ENCODE data around the gene KCNK16. TPM values are rescaled to one million over a fixed set of nuclear protein-coding genes. Genes with fewer than 3 reads are reported as not detected.

Gene KCNK16
- total and polyA plus RNA-seq, 2 experiments from 2014 or later: not detected

GRCh38 chr6:39266782-39267355 lies 55.6 kb downstream of the KCNK16 start:
- Histone ChIP-seq H3K79me2 (ENCODE audit: insufficient read depth) (no peaks in the 10 kb centered on the region), H3K27ac (no peak overlapping the region), H3F3A (ENCODE audit: insufficient read depth) (no peaks in the 10 kb centered on the region), H3K9me2 (ENCODE audit: insufficient read depth) (no peaks in the 10 kb centered on the region), H4K20me1 (ENCODE audit: insufficient read depth) (no peaks in the 10 kb centered on the region), H3K4me3 (no peak overlapping the region), H3K9me3 (ENCODE audit: low read depth) (no peaks in the 10 kb centered on the region), H2AFZ (no peak overlapping the region), H3K27me3 (replicated peaks; ENCODE audit: insufficient read depth) (no peaks in the 10 kb centered on the region; the same call in 1 of the 2 replicates), H3K9ac (no peak overlapping the region), H3K4me1 (ENCODE audit: insufficient read depth) (no peaks in the 10 kb centered on the region), H3K36me3 (ENCODE audit: low read depth) (no peaks in the 10 kb centered on the region), H3K4me2 (ENCODE audit: unreplicated experiment) (no peak overlapping the region)
- DNase-seq: no peak
- WGBS, 2 experiments (ENCODE audit: low coverage in 1 of 2, low lambda C conversion rate in 2 of 2, missing lambda C conversion rate in 2 of 2): 51% methylated on average over 5 of the region's 5 CpGs
- in situ Hi-C loops (cut with MboI): no loop called here
- TF ChIP-seq EZH2phosphoT487 (IDR thresholded peaks at IDR 0.05; ENCODE audit: insufficient read depth, low read depth) (no peak), EZH2 (IDR thresholded peaks at IDR 0.05; ENCODE audit: insufficient read depth, poor library complexity, severe bottlenecking) (no peak)

- no peak overlapping the region for H3K9ac ChIP-seq
- H3K4me3 ChIP-seq: no peak overlapping the region
- DNase-seq: no peak
- no peak overlapping the region for H2AFZ ChIP-seq
- H3K9me3 ChIP-seq (ENCODE audit: low read depth): no peaks in the 10 kb centered on the region
- H3F3A ChIP-seq (ENCODE audit: insufficient read depth): no peaks in the 10 kb centered on the region
- TF ChIP-seq EZH2 (IDR thresholded peaks at IDR 0.05; ENCODE audit: insufficient read depth, poor library complexity, severe bottlenecking) (no peak), EZH2phosphoT487 (IDR thresholded peaks at IDR 0.05; ENCODE audit: insufficient read depth, low read depth) (no peak)
- H4K20me1 ChIP-seq (ENCODE audit: insufficient read depth): no peaks in the 10 kb centered on the region
- no peaks in the 10 kb centered on the region for H3K36me3 ChIP-seq (ENCODE audit: low read depth)
- H3K27ac ChIP-seq: no peak overlapping the region
- H3K4me1 ChIP-seq (ENCODE audit: insufficient read depth): no peaks in the 10 kb centered on the region
- 27 to 39% methylated on average over 2 of the region's 2 CpGs for WGBS, 2 experiments (ENCODE audit: low coverage in 1 of 2, low lambda C conversion rate in 2 of 2, missing lambda C conversion rate in 2 of 2)
- no peaks in the 10 kb centered on the region for H3K79me2 ChIP-seq (ENCODE audit: insufficient read depth)
- H3K9me2 ChIP-seq (ENCODE audit: insufficient read depth): no peaks in the 10 kb centered on the region
- H3K4me2 ChIP-seq (ENCODE audit: unreplicated experiment): no peak overlapping the region
- in situ Hi-C loops (cut with MboI): no loop called here
- H3K27me3 ChIP-seq (replicated peaks; ENCODE audit: insufficient read depth): no peaks in the 10 kb centered on the region; the same call in 1 of the 2 replicates
Observed at GRCh38 chr6:39266375-39266774, 56.1 kb downstream of the KCNK16 start.

Other genes with a start within 250 kb of the KCNK16 start
- 17.2 and 20.2 TPM in 2 replicates for gene SAYSD1, start 207.5 kb downstream of the KCNK16 start, total RNA-seq (2014; rRNA removed; shearing (Covaris generic))
- gene SAYSD1, start 207.5 kb downstream of the KCNK16 start, polyA plus RNA-seq (2016; fragmentation: Nextera tagmentation; extraction: Ambion mirVana): 14.4 and 15.0 TPM in 2 replicates
- not detected in 2 replicates for gene KCNK5, start 93.2 kb downstream of the KCNK16 start, total RNA-seq (2014; rRNA removed; shearing (Covaris generic))
- gene KCNK5, start 93.2 kb downstream of the KCNK16 start, polyA plus RNA-seq (2016; fragmentation: Nextera tagmentation; extraction: Ambion mirVana): not detected in 2 replicates
- not detected in 2 replicates for gene KCNK17, start 8.3 kb downstream of the KCNK16 start, total RNA-seq (2014; rRNA removed; shearing (Covaris generic))
- not detected in 2 replicates for gene KCNK17, start 8.3 kb downstream of the KCNK16 start, polyA plus RNA-seq (2016; fragmentation: Nextera tagmentation; extraction: Ambion mirVana)

Data from GM23248 (cell line).